NCI-H1105 (cell line): ENCODE data around the gene SYT15B.
"Not testable (repeated sequence)": the region's sequence is repeated elsewhere in the genome, so short reads cannot be mapped to it uniquely, and the experiment has no call there.

Experiments
- DNase-seq: peaks from one replicate; lab custom pipeline; 2025; lab: John Stamatoyannopoulos, UW

Gene SYT15B

DNA sequence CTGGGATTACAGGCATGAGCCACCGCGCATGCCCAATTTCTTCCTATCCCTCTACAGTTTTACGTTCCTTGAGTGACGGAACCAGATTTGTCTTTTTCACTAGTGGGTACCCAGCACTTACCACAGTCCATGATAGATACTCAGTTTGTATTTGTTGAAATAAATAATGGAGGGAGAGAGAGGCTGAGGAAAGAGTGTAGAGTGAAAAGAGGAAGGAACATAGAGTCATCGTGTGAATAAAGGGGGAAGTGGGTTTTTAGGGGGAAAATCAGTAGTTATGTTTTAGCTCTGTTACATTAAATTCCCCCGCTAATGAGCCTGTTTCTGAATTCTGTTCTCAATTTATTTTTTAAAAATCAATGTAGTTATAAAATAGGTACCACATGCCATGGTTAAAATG lies 37.7 kb downstream of the SYT15B start:
- not testable (repeated sequence) for DNase-seq

DNA sequence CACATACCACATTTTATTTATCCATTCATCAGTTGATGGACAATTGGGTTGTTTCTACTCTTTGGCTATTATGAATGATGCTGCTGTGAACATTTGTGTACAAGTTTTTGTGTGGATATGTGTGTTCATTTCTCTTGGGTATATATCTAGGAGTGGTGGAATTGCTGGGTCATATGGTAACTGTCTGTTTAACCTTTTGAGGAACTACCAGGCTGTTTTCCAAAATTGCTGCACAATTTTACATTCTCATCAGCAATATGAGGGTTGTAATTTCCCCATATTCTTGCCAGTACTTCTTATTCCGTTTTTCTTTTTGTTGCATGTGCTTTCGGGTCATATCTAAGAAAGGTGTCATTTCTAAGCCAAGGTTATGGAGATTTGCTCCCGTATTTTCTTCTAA lies 38.3 kb downstream of the SYT15B start:
- DNase-seq: not testable (repeated sequence)

DNA sequence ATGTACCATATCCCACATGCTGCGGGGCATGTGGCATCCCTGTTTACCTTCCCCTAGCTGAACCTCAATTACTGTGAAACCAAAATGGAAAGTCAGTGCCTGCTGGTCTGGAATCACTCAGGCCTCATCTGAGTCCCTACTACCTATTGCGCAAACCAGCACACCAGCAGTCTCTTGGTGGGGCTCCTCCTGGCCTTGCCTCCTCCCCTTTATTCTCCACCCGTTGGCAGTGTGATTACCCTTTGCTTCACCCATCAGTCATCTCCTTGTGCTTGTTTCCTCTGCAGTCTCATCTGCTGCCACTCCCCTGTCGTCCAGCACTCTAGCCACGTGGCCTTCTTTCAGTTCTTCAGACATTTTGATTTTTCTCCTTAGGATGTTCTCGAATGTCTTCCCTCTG lies 39.3 kb downstream of the SYT15B start:
- DNase-seq: not testable (repeated sequence)

DNA sequence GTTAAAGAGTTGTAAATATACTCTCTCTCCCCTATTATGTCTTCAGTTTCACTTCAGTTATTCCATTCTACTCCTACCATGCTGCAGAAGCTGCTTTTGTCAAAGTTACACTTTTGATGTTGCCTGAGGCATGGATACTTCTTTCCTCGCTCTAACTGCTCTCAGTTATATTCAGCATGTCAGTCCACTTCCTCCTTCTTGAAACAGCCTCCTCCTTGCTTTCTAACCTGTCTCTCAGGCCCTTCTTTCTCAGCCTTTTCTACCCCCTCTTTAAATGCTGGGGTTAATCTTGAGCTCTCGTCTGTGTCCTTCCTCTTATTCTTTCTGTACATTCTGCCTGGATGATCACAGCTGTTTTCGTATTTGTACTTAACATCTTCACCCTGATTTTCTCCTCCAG lies 40.0 kb downstream of the SYT15B start:
- DNase-seq: not testable (repeated sequence)

DNA sequence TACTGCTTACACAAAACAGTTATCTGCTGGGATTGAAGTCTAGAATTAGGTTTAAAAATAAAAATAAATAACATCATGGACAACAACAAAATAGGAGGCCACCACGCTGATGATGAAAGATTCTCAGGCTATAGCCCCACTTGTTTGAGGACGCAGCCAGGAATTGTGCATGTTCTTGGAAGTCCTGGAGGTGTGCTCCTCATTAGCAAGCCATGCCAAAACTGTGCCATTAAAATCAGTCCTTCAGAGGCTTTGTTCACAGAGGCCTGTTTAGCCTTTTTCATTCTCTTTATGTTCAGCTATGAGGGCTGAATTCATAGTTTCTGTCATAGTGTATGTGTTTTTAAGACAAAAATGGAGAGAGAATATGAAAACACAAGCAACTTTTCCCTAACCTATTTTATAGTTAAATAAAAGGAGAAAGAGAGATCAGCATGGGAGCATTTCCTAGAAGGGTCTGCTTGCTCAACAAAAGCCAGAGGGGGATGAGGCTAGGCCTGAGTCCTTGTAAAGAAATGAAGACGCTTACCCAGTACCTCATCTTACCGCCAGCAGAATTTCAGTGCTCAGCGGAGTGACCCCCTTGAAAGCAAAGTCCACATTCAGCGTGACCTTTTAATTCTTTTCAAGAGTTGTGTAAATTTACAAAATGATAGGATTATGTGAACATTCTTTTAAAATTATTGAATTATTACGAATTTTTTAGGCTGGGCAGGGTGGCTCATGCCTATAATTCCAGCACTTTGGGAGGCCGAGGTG lies 46.2 kb downstream of the SYT15B start:
- DNase-seq: not testable (repeated sequence)
